NOMO-1 (cell line): ENCODE measurements around the gene AAMDC.
A peak's percentile ranks its signal among the peaks of the same experiment; 100 is the strongest.

ENCODE experiments used
- DNase-seq, 2 experiments: peaks; one replicate each; lab custom pipeline; 2025; ENCODE audit not compliant: unreplicated experiment in 2 of 2; lab: John Stamatoyannopoulos, UW

Gene AAMDC

GRCh38 chr11:77820565-77821348 is at the start of gene AAMDC, which contains the start of gene RSF1:
Gene AAMDC, plus strand, starts transcription at chr11:77821144. Its CDS starts 21,353 bp downstream, at chr11:77842497.
Gene RSF1, minus strand, starts transcription at chr11:77820722. Its CDS starts 8 bp downstream, at chr11:77820714.
- peak; percentile 97 to 98 for DNase-seq

DNA sequence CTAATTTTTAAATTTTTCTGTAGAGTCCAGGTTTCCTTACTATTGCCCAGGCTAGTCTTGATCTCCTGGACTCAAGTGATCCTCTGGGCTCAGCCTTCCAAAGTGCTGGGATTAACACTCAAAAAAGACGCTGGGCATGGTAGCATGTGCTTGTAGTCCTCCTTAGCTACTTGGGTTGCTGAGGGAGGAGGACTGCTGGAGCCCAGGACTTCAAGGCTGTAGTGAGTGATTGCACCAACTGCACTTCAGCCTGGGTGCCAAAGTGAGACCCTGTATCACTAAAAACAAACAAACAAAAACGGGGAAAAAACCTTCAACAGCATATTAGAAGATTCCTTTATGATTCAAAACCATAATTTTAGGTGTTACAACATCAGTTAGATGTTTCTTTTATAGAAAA is 45.0 kb upstream of the AAMDC start:
- DNase-seq: no peak

GRCh38 chr11:77776455-77776854 is 44.5 kb upstream of the AAMDC start:
- DNase-seq: no peak

GRCh38 chr11:77778118-77778517 is 42.8 kb upstream of the AAMDC start:
- no peak for DNase-seq

DNA sequence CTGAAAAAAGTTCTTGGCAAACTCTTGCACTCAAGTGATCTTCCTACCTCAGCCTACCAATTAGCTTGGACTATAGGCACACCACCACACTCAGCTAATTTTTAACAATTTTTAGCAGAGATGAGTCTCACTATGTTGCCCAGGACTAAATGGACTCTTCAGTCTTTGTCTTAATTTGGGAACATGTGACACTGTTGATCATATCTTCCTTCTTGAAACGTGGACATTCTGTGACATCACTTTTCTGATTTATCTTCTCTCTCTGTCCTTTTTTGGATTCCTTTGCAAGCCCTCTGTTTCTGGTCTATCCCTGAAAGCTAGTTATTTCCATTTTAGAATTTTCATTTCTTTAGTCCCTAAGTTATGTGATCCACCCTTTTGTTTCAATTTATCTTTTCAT is 42.4 kb upstream of the AAMDC start:
- no peak for DNase-seq

- no peak for DNase-seq
Measured at GRCh38 chr11:77779935-77780334, 41.0 kb upstream of the AAMDC start.

- DNase-seq: peak; percentile 52 to 64
Measured at GRCh38 chr11:77783025-77783424, 37.9 kb upstream of the AAMDC start.

DNA sequence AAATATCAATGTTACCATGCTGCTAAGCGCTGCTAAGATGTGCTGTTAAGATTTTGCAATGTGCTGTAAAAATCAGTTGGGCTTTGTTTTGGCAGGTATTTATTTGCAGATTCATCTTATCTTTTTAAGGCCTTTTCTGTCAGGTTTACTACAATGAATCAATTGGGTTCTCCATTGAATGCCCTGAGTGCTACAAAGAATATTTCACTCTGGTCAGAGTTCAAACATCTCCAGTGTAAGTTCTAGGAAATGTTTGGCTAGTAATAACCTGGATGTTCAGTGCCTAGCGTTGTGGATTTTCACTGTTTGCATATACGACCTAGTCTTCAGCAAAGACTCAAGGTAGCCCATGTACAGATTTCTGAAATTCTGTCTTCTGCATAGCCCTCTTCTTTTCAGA is 36.4 kb upstream of the AAMDC start:
- DNase-seq: no peak

DNA sequence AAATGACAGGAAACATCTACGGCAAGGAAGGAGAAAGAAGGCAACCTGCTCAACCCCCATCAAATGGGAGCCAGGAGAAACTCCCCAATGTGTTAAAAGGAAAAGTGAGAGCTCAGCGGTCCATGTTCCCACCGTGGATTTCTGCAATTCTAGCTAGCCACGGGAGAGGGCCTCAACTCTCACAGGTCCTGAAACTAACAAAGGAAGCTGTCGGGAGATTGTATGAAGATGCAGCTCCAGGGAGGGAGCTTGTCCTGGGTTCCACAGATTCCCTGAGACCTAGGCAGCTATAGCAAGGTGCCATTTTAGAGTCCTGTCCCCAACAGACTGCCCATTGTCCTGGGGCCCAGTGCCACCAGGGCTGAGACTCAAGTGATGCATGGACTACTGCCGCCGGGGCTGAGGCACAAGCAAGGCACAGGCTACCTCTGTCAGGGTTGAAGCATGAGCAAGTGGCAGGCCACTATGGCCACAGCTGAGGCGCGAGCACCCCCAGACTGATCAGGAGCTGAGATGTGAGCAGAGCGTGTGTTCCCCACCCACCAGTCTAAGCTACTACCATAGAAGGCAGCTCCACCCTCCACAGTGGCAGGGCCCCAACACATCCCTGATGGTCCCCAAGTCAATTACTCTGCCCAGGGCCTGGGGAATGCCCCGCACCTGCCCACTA is 31.7 kb upstream of the AAMDC start:
- no peak for DNase-seq

DNA sequence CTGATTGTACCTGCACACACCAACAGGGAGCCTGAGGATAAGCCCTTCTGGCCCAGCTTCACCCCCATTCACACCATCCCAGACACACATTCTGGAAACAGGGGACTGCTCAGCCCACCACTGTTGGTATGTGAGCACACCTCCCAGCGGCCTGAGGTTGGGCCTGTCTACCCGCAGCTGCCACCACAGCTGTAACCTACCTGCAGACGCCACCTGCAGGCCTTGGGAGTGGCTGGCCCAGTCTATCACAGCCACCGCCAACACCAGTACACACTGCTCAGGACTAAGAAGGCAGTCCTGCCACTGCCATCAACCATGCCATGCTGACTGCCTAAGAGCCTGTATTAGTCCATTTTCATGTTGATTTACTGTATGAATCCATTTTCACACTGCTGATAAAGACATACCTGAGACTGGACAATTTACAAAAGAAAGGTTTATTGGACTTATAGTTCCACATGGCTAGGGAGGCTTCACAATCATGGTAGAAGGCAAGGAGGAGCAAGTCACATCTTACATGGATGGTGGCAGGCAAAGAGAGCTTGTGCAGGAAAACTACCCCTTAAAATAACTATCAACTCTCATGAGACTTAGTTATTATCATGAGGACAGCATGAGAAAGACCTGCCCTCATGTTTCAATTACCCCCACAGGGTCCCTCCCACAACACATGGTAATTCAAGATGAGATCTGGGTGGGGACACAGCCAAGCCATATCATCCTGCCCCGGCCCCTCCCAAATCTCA is 31.0 kb upstream of the AAMDC start:
- DNase-seq: no peak

DNA sequence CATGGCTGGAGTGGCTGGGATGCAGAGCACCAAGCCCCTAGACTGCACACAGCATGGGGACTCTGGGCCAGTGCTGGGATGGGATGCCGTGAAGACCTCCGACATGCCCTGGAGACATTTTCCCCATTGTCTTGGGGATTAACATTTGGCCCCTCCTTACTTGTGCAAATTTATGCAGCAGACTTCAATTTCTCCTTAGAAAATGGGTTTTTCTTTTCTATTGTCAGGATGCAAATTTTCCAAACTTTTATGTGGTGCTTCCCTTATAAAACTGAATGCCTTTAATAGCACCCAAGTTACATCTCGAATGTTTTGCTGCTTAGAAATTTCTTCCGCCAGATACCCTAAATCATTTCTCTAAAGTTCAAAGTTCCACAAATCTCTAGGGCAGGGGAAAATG is 29.6 kb upstream of the AAMDC start:
- no peak for DNase-seq

- DNase-seq: no peak
Measured at GRCh38 chr11:77793972-77794371, 27.0 kb upstream of the AAMDC start.

- DNase-seq: peak in 1 of 2 experiments; percentile 21
Measured at GRCh38 chr11:77799338-77799737, 21.6 kb upstream of the AAMDC start.

DNA sequence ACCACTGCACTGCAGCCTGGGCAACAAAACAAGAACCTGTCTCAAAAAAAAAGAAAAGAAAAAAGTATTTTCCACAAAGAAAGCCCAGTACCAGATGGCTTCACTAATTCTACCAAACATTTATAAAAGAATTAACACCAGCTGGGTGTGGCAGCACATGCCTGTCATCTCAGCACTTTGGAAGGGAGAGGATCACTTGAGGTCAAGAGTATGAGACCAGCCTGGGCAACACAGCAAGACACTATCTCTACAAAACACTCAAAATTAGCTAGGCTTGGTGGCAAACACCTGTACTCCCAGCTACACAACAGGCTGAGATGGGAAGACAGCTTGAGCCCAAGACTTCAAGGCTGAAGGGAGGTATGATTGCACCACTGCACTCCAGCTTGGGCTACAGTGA is 20.5 kb upstream of the AAMDC start:
- DNase-seq: no peak

GRCh38 chr11:77801477-77801876 is 19.5 kb upstream of the AAMDC start:
- DNase-seq: no peak

- no peak for DNase-seq
Measured at GRCh38 chr11:77806415-77806814, 14.5 kb upstream of the AAMDC start.

GRCh38 chr11:77806993-77807392 is 14.0 kb upstream of the AAMDC start:
- no peak for DNase-seq

GRCh38 chr11:77813256-77813655 is 7.7 kb upstream of the AAMDC start:
- DNase-seq: no peak

GRCh38 chr11:77814848-77815247 is 6.1 kb upstream of the AAMDC start:
- no peak for DNase-seq

GRCh38 chr11:77815459-77815858 is 5.5 kb upstream of the AAMDC start:
- no peak for DNase-seq

DNA sequence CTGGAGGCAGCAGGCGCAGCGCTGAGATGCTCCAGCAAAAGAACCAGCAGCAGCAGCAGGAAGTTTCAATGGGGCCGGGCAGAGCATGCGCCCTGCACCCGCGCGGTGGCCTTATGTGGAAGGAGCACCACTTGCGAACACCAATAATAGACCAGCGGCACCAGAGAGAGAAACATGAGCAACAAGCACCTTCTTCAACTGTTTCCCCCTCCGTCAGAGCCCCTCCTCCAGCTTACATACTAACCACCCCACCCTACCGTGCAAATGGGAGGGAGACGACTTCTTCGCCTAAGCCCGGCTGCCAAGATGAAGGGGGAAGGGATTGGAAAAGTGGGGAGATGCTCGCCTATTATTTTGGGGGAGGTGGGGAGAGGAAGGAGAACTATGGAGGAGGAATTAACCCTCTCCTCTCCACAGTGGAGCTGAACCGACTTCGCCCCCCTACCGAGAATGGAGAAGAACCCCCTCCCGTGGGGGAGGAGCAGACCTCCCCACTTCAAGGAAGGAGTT is 1.5 kb upstream of the AAMDC start:
- peak; percentile 83 to 88 for DNase-seq
